H1 (cell line): ENCODE results near the gene MINAR1. TPM values are rescaled to one million over a fixed set of nuclear protein-coding genes. Genes with fewer than 3 reads are reported as not detected.

Experiments
- CTCF ChIA-PET: fragments of 300-600 bp; sonication (Branson Sonifier 250); formaldehyde crosslinking; loops from one replicate; lab custom pipeline; 2021; ENCODE audit not compliant: partially characterized antibody; lab: Charles Lee
- POLR2A ChIA-PET: fragments of 300-600 bp; sonication (Branson Sonifier 250); formaldehyde crosslinking; loops from one replicate; lab custom pipeline; 2021; ENCODE audit warnings: inconsistent platforms; ENCODE audit not compliant: partially characterized antibody; lab: Charles Lee
- DNase-seq, 2 experiments: peaks; one replicate each; pipeline versions ENCODE4 v3.0.0 to v3.0.0-alpha.2; 2010 to 2022; ENCODE audit warnings: low spot score in 2 of 2, low read depth in 1 of 2, mixed read lengths in 1 of 2
- FAIRE-seq: peaks from 2 replicates; lab custom pipeline; 2011; peaks lifted over from hg19 to GRCh38; lab: Jason Lieb, UNC
- H2AFZ ChIP-seq: 2 replicates; pipeline ENCODE4 v1.8.1; 2012; ENCODE audit warnings: low read length, inconsistent platforms
- H2AK5ac ChIP-seq: 2 replicates; pipeline ENCODE4 v1.6.1; 2013; ENCODE audit warnings: low read depth, low read length
- H2BK120ac ChIP-seq: replicated peaks from 2 replicates; pipeline ENCODE3; 2013; ENCODE audit warnings: low read depth, low read length, inconsistent platforms
- H2BK12ac ChIP-seq: 2 replicates; pipeline ENCODE4 v1.6.1; 2013; ENCODE audit warnings: low read depth, low read length
- H2BK15ac ChIP-seq: 2 replicates; pipeline ENCODE4 v1.6.1; 2013; ENCODE audit warnings: low read length
- H2BK20ac ChIP-seq: 2 replicates; pipeline ENCODE4 v1.6.1; 2013; ENCODE audit warnings: low read length
- H2BK5ac ChIP-seq: 2 replicates; pipeline ENCODE4 v1.6.1; 2013; ENCODE audit warnings: low read depth, low read length
- H3K14ac ChIP-seq: 2 replicates; pipeline ENCODE4 v1.6.1; 2013; ENCODE audit warnings: inconsistent platforms; ENCODE audit not compliant: insufficient read length
- H3K18ac ChIP-seq: 2 replicates; pipeline ENCODE4 v1.6.1; 2013; ENCODE audit warnings: low read length; ENCODE audit errors: extremely low read depth
- H3K23ac ChIP-seq: 2 replicates; pipeline ENCODE4 v1.6.1; 2013; ENCODE audit warnings: inconsistent platforms; ENCODE audit not compliant: insufficient read length
- H3K23me2 ChIP-seq: 2 replicates; pipeline ENCODE4 v1.6.1; 2013; ENCODE audit warnings: low read depth, low read length
- H3K27ac ChIP-seq: 2 replicates; pipeline ENCODE4 v1.6.1; 2011; ENCODE audit warnings: low read depth, low read length, inconsistent platforms
- H3K27me3 ChIP-seq, 4 experiments: replicated peaks in 1 of 4; 1 replicate in 1 of 4; 2 replicates in 3 of 4; pipeline versions ENCODE4 v1.6.1 to v1.8.1; 2011 to 2013; ENCODE audit warnings: low read length in 3 of 4, mild to moderate bottlenecking in 3 of 4, inconsistent platforms in 2 of 4, mixed read lengths in 2 of 4, moderate library complexity in 1 of 4; ENCODE audit not compliant: control insufficient read depth in 3 of 4, insufficient read depth in 3 of 4; ENCODE audit errors: extremely low read depth in 1 of 4
- H3K36me3 ChIP-seq, 4 experiments: 2 replicates each; pipeline versions ENCODE4 v1.6.1 to v1.8.1; 2011 to 2013; ENCODE audit warnings: mild to moderate bottlenecking in 4 of 4, low read length in 3 of 4, moderate library complexity in 2 of 4, control low read depth in 1 of 4, inconsistent platforms in 1 of 4; ENCODE audit not compliant: insufficient read depth in 4 of 4, control insufficient read depth in 2 of 4
- H3K4ac ChIP-seq: replicated peaks from 2 replicates; pipeline ENCODE3; 2013; ENCODE audit warnings: low read length, low read depth, mixed read lengths, inconsistent platforms; ENCODE audit not compliant: insufficient read length
- H3K4me1 ChIP-seq, 4 experiments: replicated peaks in 1 of 4; 1 replicate in 1 of 4; 2 replicates in 3 of 4; pipeline versions ENCODE4 v1.6.1 to v1.8.1; 2011 to 2013; ENCODE audit warnings: low read length in 3 of 4, inconsistent platforms in 2 of 4, mixed read lengths in 1 of 4; ENCODE audit not compliant: insufficient read depth in 4 of 4, control insufficient read depth in 3 of 4
- H3K4me2 ChIP-seq, 2 experiments: 2 replicates each; pipeline versions ENCODE4 v1.6.1 to v1.8.1; 2011 to 2013; ENCODE audit warnings: low read depth in 2 of 2, low read length in 2 of 2, control low read depth in 1 of 2, inconsistent platforms in 1 of 2, mild to moderate bottlenecking in 1 of 2; ENCODE audit not compliant: insufficient read depth in 1 of 2
- H3K4me3 ChIP-seq, 4 experiments: fragments of 200-600, 300-600 bp in 1 of 4; sonication (generic), shearing (Covaris generic), sonication (Bioruptor Twin) in 1 of 4; 2 replicates each; pipeline versions ENCODE4 v1.5.1 to v1.8.1; 2011 to 2016; ENCODE audit warnings: low read length in 4 of 4, low read depth in 3 of 4, control low read depth in 2 of 4, inconsistent platforms in 2 of 4, mild to moderate bottlenecking in 2 of 4, mixed read lengths in 1 of 4, moderate library complexity in 1 of 4; ENCODE audit not compliant: insufficient read depth in 2 of 4; ENCODE audit errors: extremely low read depth in 1 of 4
- H3K56ac ChIP-seq: replicated peaks from 2 replicates; pipeline ENCODE3; 2013; ENCODE audit warnings: low read depth, mild to moderate bottlenecking, mixed read lengths, low read length, inconsistent platforms; ENCODE audit not compliant: insufficient read length
- H3K79me1 ChIP-seq: 2 replicates; pipeline ENCODE4 v1.6.1; 2013; ENCODE audit warnings: low read depth, low read length, control low read depth
- H3K79me2 ChIP-seq, 2 experiments: 2 replicates each; pipeline versions ENCODE4 v1.6.1 to v1.8.1; 2012 to 2013; ENCODE audit warnings: low read length in 2 of 2, mild to moderate bottlenecking in 2 of 2, inconsistent platforms in 1 of 2; ENCODE audit not compliant: insufficient read depth in 2 of 2, control insufficient read depth in 1 of 2
- H3K9ac ChIP-seq, 4 experiments: replicated peaks in 1 of 4; 1 replicate in 1 of 4; 2 replicates in 3 of 4; pipeline versions ENCODE4 v1.6.1 to v1.8.1; 2011 to 2013; ENCODE audit warnings: low read depth in 3 of 4, low read length in 3 of 4, control low read depth in 2 of 4, mild to moderate bottlenecking in 2 of 4, moderate library complexity in 2 of 4, inconsistent platforms in 1 of 4; ENCODE audit errors: extremely low read depth in 1 of 4
- H3K9me3 ChIP-seq, 2 experiments: 2 replicates each; pipeline versions ENCODE4 v1.6.1 to v1.8.1; 2012 to 2013; ENCODE audit warnings: mild to moderate bottlenecking in 2 of 2, moderate library complexity in 2 of 2, control low read depth in 1 of 2, inconsistent platforms in 1 of 2, low read depth in 1 of 2, low read length in 1 of 2, mixed read lengths in 1 of 2; ENCODE audit not compliant: insufficient read depth in 2 of 2
- H4K20me1 ChIP-seq, 2 experiments: replicated peaks in 1 of 2; 2 replicates each; pipeline versions ENCODE3 to v1.8.1; 2011 to 2013; ENCODE audit warnings: inconsistent platforms in 2 of 2, low read length in 2 of 2, mild to moderate bottlenecking in 1 of 2; ENCODE audit not compliant: insufficient read depth in 2 of 2, control insufficient read depth in 1 of 2
- H4K5ac ChIP-seq: 2 replicates; pipeline ENCODE4 v1.6.1; 2013; ENCODE audit warnings: low read length, low read depth, mixed read lengths, inconsistent platforms; ENCODE audit not compliant: insufficient read length
- H4K8ac ChIP-seq: 2 replicates; pipeline ENCODE4 v1.8.0; 2013; ENCODE audit warnings: mild to moderate bottlenecking, moderate library complexity, low read length, inconsistent platforms; ENCODE audit not compliant: insufficient read depth; ENCODE audit errors: extremely low read depth
- H4K91ac ChIP-seq: replicated peaks from 2 replicates; pipeline ENCODE3; 2013; ENCODE audit warnings: low read length, mixed read lengths, inconsistent platforms; ENCODE audit not compliant: insufficient read length
- CREB1 ChIP-seq: IDR thresholded peaks from 2 replicates; pipeline ENCODE4 v1.6.1; 2012; ENCODE audit warnings: inconsistent platforms
- HDAC6 ChIP-seq: IDR thresholded peaks from one replicate; pipeline ENCODE4 v1.7.1; 2012; ENCODE audit warnings: low read depth, mild to moderate bottlenecking, inconsistent platforms, low read length, moderate library complexity
- JUND ChIP-seq: IDR thresholded peaks from 2 replicates; pipeline ENCODE4 v1.6.1; 2011; ENCODE audit warnings: mild to moderate bottlenecking, improper control_type of control experiment, low read length
- RAD21 ChIP-seq, 2 experiments: IDR thresholded peaks in 1 of 2; conservative IDR thresholded peaks in 1 of 2; 2 replicates each; pipeline ENCODE4 v1.6.1; 2011; ENCODE audit warnings: low read depth in 2 of 2, low read length in 2 of 2, improper control_type of control experiment in 1 of 2, inconsistent platforms in 1 of 2, mild to moderate bottlenecking in 1 of 2, moderate library complexity in 1 of 2
- SAP30 ChIP-seq: fragments of 300-600 bp; sonication (generic); IDR thresholded peaks from 2 replicates; pipeline ENCODE4 v1.7.1; 2012; ENCODE audit warnings: low read length, moderate library complexity, mild to moderate bottlenecking, inconsistent platforms; ENCODE audit not compliant: insufficient read depth, insufficient replicate concordance
- TAF1 ChIP-seq: IDR thresholded peaks from 2 replicates; pipeline ENCODE4 v1.6.1; 2011; ENCODE audit warnings: mild to moderate bottlenecking, low read depth, low read length
- WGBS, 2 experiments: shearing (Covaris generic) in 1 of 2; methylation state at CpG; one replicate each; pipeline versions ENCODE4 v1.1.6 to v1.1.7; 2013 to 2015; ENCODE audit warnings: low lambda C conversion rate in 2 of 2, mixed read lengths in 2 of 2, inconsistent platforms in 1 of 2, low coverage in 1 of 2, missing lambda C conversion rate in 1 of 2; ENCODE audit not compliant: insufficient replicate concordance in 2 of 2, insufficient coverage in 1 of 2, insufficient read length in 1 of 2; ENCODE audit errors: extremely low coverage in 1 of 2, missing lambda C conversion rate in 1 of 2; 5-methylcytosine and 5-hydroxymethylcytosine counted together
- polyA plus RNA-seq, 7 experiments: library from polyadenylated mRNA; depleted of rRNA in 3 of 7; stranded (reverse) in 5 of 7; unstranded in 2 of 7; fragments of >200 nt in 5 of 7; fragments of 200-250 nt in 2 of 7; gene quantifications; 1 replicate in 5 of 7; 2 replicates in 1 of 7; 4 replicates in 1 of 7; pipeline versions ENCODE4 v1.2.1 to v1.2.3, GENCODE V29; 2011 to 2013; ENCODE audit warnings: missing spikeins in 2 of 7, mixed read lengths in 2 of 7
- total RNA-seq: library from RNA; stranded (reverse); fragmentation: NEBNext Ultra II Directional; extraction: Animal tissue kit (Norgen Biotek cat#: 25700); gene quantifications from 2 replicates; pipeline ENCODE4 v1.2.1, GENCODE V29; 2021
- TF ChIP-seq, protein P1 (sequence below): IDR thresholded peaks from 2 replicates; pipeline ENCODE4 v1.6.1; 2012; ENCODE audit warnings: inconsistent platforms

MINAR1 gene
- total and polyA plus RNA-seq, 2 of the 8 experiments (the other 6 are each of a cell fraction or from before 2014, with no cell fraction given), result 0.17 to 0.67 TPM

DNA sequence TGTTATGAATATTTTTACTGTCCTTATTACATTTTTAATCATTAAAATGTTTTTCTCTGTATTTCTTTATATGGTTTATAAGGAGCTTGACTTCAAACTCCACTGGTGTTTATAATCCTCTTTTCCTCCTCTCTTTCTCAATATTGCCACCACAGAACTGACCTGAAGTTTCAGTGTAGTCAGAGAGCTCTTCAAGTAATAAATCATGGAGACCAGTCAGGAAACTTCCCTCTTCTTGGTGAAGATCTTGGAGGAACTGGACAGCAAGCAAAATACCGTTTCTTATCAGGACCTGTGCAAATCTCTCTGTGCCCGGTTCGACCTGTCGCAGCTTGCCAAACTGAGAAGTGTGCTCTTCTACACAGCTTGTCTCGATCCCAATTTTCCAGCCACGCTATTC lies 23.8 kb downstream of the MINAR1 start:
- Histone ChIP-seq H3K79me1 (no peaks in the 10 kb centered on the region), H3K4me1 (peaks cover 0 to 10% (median 6%) of the 10 kb centered on the region in 4 experiments; a peak in 5 of 7 replicates), H2AFZ (no peak overlapping the region), H2BK15ac (no peak overlapping the region), H3K14ac (no peak overlapping the region), H2BK12ac (no peak overlapping the region), H3K4me3 (no peak overlapping the region), H3K9ac (no peak overlapping the region), H3K56ac (no peak overlapping the region), H3K36me3 (no peaks in the 10 kb centered on the region; a peak in 1 of 8 replicates), H4K91ac (no peak overlapping the region), H4K20me1 (peaks cover 0 to 7% of the 10 kb centered on the region in 2 experiments), H3K4ac (no peak overlapping the region), H3K23ac (no peak overlapping the region), H3K4me2 (no peak overlapping the region), H2AK5ac (no peak overlapping the region), H2BK20ac (no peak overlapping the region), H3K27ac (no peak overlapping the region), H2BK120ac (no peak overlapping the region), H3K9me3 (no peaks in the 10 kb centered on the region), H3K79me2 (no peaks in the 10 kb centered on the region), H4K8ac (no peak overlapping the region), H3K23me2 (peaks cover 9% of the 10 kb centered on the region; the same call in 1 of the 2 replicates), H3K18ac (no peak overlapping the region), H3K27me3 (no peaks in the 10 kb centered on the region; a peak in 1 of 7 replicates), H4K5ac (no peak overlapping the region), H2BK5ac (no peak overlapping the region)
- DNase-seq, result no peak
- TF ChIP-seq HDAC6 (no peak), TAF1 (no peak), RAD21 (IDR thresholded peaks at IDR 0.05 in 1 of 2, conservative IDR thresholded peaks at IDR 0.05 in 1 of 2; ENCODE audit: low read depth in 2 of 2, low read length in 2 of 2) (no peak), CREB1 (no peak), JUND (no peak), SAP30 (no peak)
- TF ChIP-seq, protein P1, sequence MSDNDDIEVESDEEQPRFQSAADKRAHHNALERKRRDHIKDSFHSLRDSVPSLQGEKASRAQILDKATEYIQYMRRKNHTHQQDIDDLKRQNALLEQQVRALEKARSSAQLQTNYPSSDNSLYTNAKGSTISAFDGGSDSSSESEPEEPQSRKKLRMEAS, result no peak
- CTCF ChIA-PET, result interaction anchor here (0.7 to 1.7 kb wide), 2 partner anchors 75 to 138 kb away, joined by 3 to 5 read pairs; no protein-coding TSS in a partner anchor
- POLR2A ChIA-PET, result no interaction called here
- WGBS, 2 experiments, result 89% methylated on average over 6 of the region's 6 CpGs; no CpG with 5 or more reads in 1 of the 2 experiments
- no peak for FAIRE-seq
